H1 (cell line): Measurements from ENCODE around the gene UFSP1. TPM values are rescaled to one million over a fixed set of nuclear protein-coding genes. Genes with fewer than 3 reads are reported as not detected.

ENCODE experiments used
- PHF8 ChIP-seq: fragments of 200-600 bp; sonication (generic); conservative IDR thresholded peaks from 2 replicates; pipeline ENCODE4 v1.7.1; 2012; ENCODE audit warnings: low read depth, mild to moderate bottlenecking, inconsistent platforms, low read length, moderate library complexity
- RBBP5 ChIP-seq: IDR thresholded peaks from 2 replicates; pipeline ENCODE4 v1.7.1; 2012; ENCODE audit warnings: low read depth, mild to moderate bottlenecking, inconsistent platforms, low read length, moderate library complexity, borderline replicate concordance
- polyA plus RNA-seq, 7 experiments: library from polyadenylated mRNA; depleted of rRNA in 3 of 7; stranded (reverse) in 5 of 7; unstranded in 2 of 7; fragments of >200 nt in 5 of 7; fragments of 200-250 nt in 2 of 7; gene quantifications; 1 replicate in 5 of 7; 2 replicates in 1 of 7; 4 replicates in 1 of 7; pipeline versions ENCODE4 v1.2.1 to v1.2.3, GENCODE V29; 2011 to 2013; ENCODE audit warnings: missing spikeins in 2 of 7, mixed read lengths in 2 of 7
- total RNA-seq: library from RNA; stranded (reverse); fragmentation: NEBNext Ultra II Directional; extraction: Animal tissue kit (Norgen Biotek cat#: 25700); gene quantifications from 2 replicates; pipeline ENCODE4 v1.2.1, GENCODE V29; 2021

Gene UFSP1
- total and polyA plus RNA-seq, 2 of the 8 experiments (the other 6 are each of a cell fraction or from before 2014, with no cell fraction given), result 1.6 to 4.3 TPM

DNA sequence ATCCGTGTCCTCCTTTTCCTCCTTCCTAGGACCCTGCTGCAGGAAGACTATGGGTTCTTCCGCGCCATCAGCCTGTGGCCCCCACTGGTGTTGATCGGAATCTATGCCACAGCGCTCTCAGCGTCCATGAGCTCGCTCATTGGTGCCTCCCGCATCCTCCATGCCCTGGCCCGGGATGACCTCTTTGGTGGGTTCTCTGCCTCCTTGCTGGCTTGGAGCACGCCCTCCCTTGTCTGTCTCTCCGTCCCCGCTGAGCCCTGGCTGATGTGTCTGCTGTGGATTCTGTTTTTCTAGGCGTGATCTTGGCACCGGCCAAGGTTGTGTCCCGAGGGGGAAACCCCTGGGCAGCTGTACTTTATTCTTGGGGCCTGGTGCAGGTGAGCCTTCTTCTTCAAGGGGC, 29.7 kb downstream of the UFSP1 start (continued):
- TF ChIP-seq PHF8 (no peak), RBBP5 (no peak)
